ENCODE measurements around the gene BTNL8.

- no peak for TF ChIP-seq POLR2A (IDR thresholded peaks at IDR 0.05; ENCODE audit: low read depth, low read length)
- TF ChIP-seq POLR2AphosphoS5 (IDR thresholded peaks at IDR 0.05; ENCODE audit: low read depth, low read length), result no peak
- TF ChIP-seq TAF1 (IDR thresholded peaks at IDR 0.05; ENCODE audit: borderline replicate concordance, low read depth, low read length), result no peak
Measured at GRCh38 chr5:180950291-180950949, 51.5 kb downstream of the BTNL8 start.

Measured in GM12892 (cell line).